SH-SY5Y (cell line): ENCODE measurements around the gene HPS4.

ENCODE experiments used
- GATA2 ChIP-seq: IDR thresholded peaks from 2 replicates; pipeline ENCODE4 v1.6.1; 2011; ENCODE audit warnings: mild to moderate bottlenecking, low read depth, low read length
- GATA3 ChIP-seq: IDR thresholded peaks from 2 replicates; pipeline ENCODE4 v1.6.1; 2011; ENCODE audit warnings: low read depth, mild to moderate bottlenecking, low read length, moderate library complexity

DNA sequence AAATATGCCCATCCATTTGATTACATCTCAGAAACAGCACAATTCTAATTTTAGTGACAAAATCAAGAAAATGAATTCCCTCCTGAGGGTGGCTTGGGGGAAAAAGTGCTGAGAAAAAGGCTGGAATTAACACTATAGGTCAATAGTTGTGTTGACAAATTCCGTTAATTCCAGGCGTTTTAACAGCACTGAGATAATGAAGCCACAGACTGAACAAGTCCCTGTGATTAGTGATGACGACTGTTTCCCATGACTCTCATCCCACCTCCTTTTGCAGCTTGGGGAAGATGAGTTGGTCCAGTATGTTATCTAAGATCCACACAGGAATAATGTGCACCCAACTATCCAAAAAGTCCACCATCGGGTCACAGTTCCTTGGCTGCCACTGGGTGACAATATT is 12.9 kb upstream of the HPS4 start:
- TF ChIP-seq GATA2 (no peak), GATA3 (no peak)
